Islet of Langerhans (tissue), 1 donor: ENCODE measurements around the gene PADI2.

Experiments used
- FAIRE-seq: peaks from one replicate; lab custom pipeline; 2011; peaks lifted over from hg19 to GRCh38; lab: Jason Lieb, UNC

Gene PADI2

DNA sequence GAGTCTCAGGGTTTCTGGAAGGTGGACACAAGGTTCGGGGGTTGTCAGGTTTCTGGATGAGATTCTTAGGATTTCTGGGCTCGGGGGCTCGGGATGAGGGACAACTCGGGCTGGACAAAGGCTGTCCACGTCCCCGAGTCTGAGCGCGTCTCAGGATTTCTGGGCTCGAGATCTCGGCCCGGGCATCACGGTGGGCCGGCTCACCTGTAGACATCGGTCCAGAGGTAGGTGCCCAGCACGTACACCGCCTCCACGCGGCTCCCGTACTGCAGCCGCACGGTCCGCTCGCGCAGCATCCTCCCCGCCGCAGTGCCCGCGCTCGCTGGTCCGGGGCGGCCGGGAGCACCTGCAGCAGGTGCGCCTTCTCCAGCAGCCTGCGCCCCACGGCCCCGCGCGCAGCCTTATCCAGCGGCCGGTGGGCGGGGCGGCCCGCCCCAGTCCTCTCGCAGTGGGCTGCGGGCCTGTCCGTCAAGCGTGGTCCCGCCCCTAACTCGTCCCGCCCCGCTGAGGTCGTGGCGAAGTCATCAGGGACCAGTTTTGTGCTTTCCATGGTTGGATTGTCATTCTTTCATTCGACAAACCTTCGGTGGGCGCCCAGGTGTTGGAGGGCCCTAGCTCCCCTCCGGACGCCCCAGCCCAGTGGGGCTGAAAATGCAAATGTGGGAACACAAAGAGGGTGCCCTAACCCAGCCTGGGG is at the start of gene PADI2:
PADI2 (minus strand) TSS at position 376 of the 697 bp plus-strand sequence; CDS start at position 296, 80 bp downstream.
- no peak for FAIRE-seq

DNA sequence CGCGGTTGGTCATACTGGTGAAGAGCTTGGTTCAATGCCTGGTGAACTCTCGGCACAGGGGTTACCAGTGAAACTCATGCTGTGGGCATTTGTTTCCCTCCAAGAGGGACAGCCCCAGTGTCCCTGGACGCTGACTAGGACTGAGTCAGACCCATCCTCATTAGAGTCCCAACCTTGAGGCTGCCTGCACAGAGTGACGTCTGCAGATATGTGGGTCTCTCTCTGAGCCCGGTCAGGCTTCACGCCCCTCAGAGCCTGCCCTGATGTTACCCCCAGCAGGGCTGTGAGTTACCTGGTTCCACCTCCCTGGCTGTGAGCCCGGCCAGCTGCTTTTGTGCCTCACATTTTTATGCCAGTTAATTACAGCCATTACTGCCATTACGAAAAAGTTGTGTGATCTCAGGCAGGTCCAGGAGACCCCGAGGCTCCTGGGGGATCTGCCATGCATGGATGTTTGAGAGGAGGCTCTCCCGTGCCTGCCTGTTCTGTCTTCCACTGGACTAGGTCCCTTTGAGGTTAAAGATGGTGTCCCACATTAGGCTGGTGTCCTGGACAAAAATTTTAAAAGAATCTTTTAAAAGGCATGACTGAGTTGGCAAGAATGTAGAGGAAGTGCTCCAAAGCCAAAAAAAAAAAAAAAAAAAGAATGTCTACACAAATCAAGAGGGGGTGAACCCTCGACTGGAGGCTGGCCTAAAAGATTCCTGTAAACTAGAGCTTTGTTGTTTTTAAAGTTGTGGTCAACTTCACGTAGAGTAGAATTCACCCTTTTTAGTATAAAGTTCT is 49.0 kb upstream of the PADI2 start:
- no peak for FAIRE-seq

DNA sequence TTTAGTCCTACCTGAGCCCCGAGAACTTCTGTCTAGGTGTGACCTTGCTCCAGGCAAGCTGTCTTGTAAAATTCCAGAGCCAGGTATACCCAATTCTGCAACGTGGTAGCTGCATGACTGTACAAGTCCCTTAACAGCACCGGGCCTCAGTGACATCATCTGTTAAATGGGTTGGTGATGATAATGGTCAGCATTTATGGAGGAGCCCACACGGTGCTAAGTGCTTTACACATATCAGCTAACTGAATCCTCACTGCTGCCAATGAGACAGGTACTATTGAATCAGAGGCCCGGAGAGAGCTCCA is 48.5 kb upstream of the PADI2 start:
- FAIRE-seq: no peak

DNA sequence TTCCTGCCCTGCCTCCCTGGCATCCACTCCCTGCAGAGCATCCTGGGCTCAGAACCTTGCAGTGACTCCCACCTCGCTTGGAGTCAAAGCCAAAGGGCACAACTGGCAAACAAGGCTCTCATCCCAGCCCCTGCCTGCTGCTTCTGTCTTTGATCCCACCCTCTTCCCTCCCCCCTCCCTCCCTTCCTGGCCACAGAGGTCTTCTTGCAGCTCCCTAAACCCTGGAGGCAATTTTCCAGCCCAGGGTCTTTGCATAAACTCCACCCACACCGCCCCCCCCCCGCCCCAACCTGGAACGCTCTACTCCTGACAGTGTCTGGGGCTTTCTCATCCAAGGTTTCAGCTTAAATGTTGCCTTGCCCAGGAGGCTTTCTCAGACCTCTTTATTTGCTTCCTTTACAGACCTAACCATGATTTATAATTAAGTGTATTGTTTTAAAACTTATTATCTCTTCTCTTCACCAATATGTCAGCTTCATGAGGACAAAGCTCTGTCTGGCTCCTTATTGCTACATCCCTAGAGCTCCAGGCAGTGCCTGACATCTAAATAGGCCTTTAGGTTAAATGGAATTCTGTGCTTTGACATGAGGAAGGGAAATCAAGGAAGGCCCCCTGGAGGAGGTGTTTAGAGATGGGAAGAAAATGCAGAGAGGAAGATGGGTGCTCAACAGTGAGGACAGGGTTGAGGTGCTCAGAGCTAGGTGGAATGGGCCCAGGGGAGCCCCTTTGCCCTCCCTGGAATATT is 48.0 kb upstream of the PADI2 start:
- no peak for FAIRE-seq

DNA sequence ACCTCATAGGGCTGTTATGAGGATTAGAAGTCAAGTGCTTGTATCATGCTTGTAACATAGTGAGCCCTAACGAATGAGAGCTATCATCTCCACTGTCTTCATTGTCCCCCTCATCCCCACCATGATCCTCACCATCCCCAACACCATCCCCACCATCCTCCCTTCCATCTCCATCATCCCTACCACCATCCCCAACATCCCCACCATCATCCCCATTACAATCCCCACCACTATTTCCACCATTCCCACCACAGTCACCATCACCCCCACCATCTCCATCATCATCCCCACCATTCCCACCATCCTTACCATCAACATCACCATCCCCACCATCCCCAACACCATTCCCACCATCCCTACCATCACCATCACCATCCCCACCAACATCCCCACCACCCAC is 46.6 kb upstream of the PADI2 start:
- no peak for FAIRE-seq

DNA sequence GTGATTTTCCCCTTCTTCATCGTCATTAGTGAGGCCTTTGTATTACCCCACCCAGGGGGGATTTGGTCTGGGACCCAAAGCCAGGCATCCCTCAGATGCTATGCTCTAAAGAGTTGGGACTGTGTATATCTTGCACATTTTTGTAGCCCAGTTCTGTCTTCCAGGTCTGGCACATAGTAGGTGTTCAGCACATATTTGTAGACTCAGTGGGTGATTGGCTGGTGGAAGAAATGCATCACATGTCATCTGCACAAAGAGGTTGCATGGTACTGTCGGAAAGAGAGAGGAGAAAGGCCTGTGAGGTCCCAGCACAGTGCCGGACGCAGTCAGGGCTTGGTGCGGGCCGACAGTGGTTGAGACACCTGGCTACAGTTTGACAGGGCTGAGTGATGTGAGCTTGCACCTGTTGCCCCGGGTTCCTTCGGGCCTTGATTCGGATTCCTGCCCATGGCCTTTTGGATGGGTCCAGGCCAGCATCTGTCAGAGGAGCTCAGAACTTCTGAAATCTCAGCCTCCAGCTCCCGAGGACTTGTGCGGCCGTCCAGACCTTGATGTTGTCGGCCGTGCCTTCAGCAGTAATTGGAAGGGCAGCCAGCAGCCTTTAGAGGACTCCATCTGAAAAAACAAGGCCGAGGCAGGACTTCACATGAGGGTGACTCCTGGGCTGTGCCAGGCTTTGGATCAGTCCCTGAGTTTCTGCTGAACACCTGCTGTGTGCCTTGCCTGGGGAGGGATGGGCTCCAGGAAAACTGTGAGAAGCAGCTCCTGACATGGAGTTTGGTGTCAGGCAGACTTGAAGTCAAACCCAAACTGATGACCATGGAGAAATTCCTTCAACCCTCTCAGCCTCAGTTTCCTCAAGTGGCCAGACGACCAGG is 44.8 kb upstream of the PADI2 start:
- no peak for FAIRE-seq

DNA sequence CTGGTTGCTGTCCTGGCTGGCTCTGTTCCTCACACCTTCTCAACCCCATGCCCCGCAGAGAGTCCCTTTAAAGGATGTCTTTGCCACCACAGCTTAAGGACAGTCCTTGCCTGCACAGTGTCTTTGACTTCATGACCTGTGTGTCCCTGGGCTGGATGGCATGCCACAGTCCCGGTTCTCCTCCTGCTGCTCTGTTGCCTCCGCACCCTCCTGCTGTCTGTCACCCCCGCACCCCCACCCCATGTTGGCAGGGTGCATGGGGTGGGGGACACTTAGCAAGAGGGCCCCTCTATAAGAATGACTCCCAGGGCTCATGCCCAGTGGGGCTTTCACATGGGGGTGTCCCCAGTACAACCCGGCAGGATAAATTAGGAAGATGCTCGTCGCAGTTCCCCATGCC is 44.1 kb upstream of the PADI2 start:
- no peak for FAIRE-seq

DNA sequence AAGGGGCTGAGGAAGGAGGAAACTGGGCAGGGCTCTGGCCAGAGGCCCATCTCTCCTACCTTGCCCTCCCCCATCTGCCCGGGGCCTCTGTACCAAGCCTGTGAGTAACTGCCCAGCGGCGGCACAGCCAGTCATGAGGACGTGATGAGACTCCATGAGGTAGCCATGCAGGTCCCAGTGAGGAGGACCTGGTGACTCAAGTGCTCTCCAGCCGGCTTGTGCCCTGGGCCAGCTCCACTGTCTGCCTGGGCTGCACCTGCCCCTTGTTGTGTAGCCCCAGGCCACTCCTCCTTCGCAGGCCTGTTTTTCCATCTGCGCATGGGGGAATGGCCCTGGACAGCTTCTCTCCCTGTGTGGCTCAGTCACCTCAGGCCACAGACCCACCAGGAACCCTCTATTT is 43.7 kb upstream of the PADI2 start:
- FAIRE-seq: no peak

DNA sequence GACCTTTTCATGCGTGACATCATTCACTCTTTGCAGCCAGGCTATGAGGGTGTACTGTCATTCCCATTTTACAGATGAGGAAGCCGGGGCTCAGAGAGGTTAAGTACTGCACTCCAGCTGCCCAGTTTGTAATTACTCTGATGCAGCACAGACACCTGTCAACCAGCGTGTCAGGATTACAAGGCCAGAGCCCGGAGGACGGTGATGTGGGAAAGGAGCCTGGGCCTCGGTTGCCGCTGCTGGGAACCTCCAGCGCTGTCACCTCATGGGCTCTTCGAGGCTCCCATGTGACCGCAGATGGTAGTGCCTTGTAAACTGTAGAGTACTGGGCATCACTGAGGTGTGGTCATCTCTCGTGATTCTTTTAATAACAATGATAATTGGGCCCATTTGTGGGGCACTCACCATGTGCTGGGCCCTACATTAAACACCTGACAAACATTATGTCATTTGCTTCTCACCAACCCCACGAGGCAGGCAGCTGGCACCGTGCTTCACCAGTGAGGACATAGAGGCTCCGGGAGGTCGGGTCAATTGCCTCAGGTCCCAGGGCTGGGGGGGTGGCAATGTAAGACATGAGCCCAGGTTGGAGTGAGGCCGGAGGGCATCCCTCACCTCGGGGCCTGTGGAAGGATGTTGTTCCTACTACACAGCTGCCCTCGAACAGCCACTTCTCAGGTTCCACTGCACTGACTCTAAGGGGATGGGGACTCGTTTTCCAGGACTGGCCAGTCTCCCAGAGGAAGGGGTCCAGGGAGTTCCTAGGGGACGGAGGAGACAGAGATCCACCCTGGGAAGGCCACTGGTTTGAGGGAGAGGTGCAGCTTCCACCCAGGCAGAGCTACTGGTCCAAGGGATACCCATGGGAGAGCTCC is 42.9 kb upstream of the PADI2 start:
- no peak for FAIRE-seq

DNA sequence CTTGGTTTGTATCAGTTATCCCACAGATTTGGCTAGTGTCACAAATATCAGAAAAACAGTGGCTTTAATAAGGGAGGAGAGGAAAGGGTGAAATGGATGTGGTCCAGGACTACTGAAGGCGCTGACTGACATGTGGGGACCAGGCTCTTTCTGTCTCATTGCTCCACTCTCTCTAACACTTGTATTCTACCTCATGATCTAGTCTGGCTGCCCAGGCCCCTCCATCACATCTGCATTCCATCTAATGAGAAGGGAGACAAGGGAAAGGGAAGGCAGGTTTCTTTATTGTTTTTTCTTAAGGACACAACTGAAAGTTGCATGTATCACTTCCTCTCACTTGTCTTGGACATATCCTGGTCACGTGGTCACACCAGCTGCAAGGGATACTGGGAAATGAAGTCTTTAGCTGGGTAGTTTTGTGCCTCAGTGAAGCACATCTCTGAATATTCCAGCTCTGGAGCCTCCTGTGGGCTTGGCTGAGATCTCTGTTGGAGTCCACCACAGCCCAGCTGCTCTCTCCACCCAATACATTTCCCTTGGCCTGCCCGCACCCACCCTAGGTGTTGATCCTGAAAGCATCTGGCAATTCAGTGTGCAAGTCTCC is 42.0 kb upstream of the PADI2 start:
- FAIRE-seq: no peak

DNA sequence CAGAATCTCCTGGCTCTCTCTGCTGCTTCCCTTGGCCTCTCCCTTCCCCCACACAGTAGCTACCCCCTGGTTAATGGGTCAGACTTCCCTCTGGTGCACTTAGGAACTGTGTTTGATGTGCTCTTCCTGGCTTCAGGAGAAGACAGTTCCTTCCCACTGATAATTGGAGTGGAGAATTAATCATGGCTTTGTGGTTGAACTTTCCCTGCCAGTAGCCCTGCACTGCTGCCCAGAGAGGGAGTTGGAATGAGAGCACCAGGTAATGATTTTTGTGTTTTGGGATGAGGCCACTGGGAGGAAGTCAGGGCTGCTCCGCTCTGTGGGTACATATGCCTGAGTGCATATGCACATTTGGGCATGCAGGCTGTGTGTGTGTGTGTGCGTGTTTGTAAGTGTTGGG is 39.7 kb upstream of the PADI2 start:
- FAIRE-seq: no peak

DNA sequence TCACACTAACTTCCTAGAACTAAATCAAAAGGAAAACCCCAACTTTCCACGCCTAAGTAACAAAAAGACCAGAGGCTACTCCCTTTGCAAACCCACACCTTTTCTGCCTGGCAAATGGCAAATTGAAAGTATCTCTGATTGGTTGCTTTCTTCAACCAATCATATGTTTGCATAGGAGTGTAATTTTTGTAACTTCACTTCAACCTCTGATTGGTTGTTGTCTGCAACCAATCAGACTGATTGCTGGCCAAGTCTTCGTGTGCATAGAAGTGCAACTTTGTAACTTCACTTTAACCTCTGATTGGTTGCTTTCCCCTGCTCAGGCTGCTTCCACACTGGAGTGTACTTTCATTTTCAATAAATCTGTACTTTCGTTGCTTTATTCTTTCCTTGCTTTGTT is 36.9 kb upstream of the PADI2 start:
- FAIRE-seq: no peak

DNA sequence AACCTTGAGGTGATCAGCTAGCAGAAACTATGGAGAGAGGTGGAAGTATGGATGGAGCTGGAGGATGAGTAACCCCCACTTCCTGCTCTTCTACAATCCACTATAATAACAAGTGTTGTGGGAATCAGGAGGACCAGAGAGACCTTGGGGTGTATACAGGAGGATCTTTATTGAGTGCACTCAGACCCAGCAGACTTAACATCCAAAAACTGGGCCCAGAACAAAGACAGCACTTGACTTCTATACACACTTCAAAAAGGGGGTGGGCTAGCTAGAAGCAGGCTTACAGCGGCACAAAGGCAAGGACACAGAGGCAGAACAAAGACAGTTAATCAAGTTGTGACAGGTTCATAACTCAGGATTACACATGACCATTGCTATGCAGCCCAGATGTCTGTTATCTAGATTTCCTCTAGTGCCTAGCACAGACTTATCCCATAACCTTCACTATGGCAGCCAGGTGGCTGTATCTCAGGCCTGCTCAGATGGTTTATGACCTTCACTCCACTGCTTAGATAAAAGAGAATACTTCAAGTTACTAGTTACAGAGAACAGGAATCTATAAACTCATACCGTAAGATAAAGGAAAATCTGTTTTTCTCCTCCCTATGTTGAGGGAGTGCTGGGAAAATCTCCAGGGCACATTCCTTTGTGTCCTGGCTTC is 36.1 kb upstream of the PADI2 start:
- FAIRE-seq: no peak

DNA sequence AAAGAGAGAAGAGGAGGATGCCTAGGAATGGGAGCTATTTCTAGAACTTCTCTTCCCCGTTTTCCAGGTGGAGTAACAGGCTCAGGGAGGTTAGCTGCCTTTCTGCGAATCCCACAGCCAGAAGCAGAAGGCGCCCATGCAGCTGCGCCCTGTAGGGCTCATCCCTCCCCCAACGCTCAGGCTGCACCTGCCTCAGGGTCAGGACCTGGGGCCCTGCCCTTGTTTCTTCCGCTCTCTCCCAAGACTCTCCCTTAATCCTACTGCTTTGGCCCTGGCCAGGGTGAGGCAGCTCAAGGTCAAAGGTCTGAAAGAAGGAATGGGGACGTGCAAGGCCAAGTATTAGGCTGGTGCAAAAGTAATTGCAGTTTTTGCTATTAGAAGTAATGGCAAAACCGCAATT is 30.5 kb upstream of the PADI2 start:
- no peak for FAIRE-seq

DNA sequence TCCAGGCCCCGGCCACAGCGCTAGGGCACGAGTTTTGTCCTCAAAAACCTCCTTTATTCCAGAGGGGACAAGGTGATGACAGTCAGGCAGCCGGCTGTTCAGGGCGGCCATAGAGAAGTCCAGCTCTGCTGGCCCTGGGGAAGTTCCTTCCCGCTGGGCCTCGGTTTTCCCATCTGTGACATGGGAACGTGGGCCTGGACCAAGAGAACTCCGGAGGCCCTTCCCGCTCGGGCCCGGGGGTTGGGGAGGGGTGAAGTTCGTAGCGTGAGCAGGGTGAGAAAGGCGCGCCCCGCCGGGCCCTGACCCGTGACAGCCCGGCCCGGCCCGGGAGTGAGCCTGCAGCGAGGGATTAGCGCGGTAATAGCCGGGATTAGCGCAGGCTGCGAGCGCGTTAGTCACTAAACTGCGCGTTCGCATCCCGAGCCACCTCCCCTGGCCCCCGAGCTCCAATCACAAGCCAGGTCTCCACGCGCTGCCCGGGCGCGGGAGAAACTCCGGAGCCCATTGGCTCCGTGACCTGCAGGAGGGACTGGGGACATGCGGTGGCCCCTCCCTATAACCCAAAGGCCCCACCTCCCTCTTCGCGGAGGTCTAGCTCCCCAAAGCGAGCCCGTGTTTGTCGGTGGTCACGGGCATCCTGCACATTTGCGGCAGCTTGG is 29.8 kb upstream of the PADI2 start:
- no peak for FAIRE-seq

DNA sequence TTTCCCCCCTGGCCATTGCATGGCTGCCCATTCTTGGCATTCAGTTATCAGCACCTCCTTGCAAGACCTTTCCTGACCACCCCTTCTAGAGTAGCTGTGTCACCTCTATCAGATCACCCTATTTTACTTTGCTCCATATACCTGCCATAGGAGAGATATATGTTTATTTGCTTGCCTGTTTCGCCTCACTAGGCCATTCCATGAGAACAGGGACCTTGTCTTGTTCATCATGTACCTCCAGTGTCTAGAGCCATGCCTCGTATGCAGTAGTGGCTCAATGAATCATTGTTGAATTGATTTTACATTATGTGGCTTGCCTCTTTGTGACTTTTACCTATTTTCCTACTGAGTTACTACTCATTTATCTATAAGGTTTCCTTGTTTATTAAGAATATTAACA is 26.4 kb upstream of the PADI2 start:
- FAIRE-seq: no peak

DNA sequence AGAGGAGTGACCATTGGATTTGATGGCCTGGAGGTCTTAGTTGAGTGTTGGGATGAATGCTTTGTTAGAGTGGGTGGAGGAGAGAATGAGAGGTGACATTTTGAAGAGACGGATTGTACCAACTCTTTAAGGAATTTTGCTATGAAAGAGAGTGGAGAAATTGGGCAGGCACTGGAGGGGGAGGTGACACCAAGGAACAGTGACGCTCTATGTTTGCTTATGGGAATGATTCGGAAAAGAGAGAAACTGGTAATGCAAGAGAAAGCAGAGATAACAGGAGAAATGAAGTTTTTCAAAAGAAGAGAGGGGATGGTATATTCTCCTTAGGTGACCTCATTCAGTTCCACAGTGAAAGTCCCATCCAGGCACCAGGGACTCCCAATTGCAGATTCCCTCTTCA is 24.5 kb upstream of the PADI2 start:
- FAIRE-seq: no peak

DNA sequence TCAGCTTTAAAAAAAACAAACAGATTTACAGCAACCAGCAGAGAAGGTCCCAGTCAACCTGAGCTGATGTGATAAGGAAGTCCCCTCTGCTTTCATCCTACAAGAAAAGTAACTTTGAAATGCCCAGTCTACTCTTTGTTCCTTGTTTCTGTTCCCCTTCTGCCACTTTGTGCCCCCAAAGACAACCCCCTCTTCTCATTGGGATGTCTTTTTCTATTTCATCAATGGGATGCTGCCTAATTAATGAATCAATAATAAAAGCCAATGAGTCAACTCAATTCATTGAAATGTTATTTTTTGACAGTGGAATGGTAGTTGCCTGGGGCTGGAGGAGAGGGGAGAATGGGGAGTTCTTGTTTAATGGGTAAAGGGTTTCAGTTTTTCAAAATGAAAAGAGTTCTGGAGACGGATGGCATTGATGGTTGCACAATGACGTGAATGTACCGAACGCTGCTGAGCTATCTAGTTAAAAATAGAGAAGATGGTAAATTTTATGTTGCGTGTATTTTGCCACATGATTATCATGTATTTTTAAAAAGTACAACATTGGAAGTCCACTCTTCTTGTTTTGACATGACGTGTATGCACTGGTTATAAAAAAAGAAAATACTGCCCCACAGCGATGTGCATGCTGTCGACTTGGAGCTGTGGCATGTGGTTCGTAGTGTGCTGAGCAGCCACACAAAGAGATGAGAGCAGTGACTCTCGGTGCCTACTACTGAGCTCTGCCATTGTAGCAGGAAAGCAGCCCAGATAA is 22.4 kb upstream of the PADI2 start:
- FAIRE-seq: no peak

DNA sequence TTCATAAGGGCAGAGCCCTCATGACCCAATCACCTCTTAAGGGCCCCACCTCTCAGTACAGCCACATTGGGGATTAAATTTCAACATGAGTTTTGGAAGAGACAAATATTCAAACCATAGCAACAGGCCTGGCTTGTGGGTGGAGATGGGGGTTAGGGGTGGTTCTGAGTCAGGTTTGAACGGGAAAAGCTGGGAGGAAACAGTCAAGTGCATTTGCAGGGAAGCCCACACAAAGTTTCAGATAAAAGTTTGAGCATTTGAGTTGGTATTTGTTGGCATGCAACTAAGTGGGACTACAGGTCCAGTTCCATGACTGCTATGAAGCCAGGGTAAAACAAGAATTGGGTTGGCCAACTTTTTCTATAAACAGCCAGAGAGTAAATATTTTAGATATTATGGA is 21.0 kb upstream of the PADI2 start:
- FAIRE-seq: no peak
